DMS114 treated with DMSO at 0.1 percent for 48 hours (cell line): ENCODE results near the gene ZMYND8.

ENCODE experiments used
- DNase-seq: peaks from one replicate; lab custom pipeline; 2025; ENCODE audit not compliant: unreplicated experiment; lab: John Stamatoyannopoulos, UW

The ZMYND8 gene

GRCh38 chr20:47335251-47336128, 21.0 kb downstream of the ZMYND8 start:
- no peak for DNase-seq

- DNase-seq, result peak; percentile 32
These were observed 22.4 kb downstream of the ZMYND8 start for GRCh38 chr20:47334022-47334551.

DNA sequence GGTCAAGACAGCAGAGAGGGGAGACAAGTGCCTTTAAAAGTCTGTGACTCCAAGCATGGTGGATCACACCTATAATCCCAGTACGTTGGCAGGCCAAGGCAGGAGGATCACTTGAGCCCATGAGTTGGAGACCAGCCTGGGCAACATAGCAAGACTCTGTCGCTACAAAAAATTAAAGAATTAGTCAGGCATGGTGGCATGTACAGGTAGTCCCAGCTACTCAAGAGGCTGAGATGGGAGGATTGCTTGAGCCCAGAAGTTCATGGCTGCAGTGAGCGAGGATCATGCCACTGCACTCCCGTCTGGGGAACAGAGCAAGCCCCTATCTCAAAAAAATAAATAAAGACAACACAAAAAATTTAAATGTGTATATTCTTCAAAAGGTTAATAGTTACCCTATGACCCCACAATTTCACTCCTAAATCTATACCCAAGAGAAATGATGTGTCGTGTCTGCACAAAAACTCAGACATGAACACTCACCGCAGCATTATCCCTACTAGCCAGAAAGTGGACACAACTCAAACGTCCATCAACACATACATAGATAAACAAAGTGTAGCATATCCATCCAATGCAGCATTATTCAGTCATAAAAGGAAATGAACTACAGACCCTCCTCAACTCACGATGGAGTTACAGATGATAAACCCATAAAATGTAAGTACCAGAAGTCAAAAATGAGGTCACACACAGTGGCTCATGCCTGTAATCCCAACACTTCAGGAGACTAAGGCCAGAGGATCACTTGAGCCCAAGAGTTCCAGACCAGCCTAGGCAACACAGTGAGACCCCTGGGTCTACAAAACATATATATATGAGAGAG, 23.9 kb downstream of the ZMYND8 start:
- no peak for DNase-seq

- no peak for DNase-seq
These were observed 25.4 kb downstream of the ZMYND8 start for GRCh38 chr20:47330933-47331708.

GRCh38 chr20:47330071-47330470, 26.4 kb downstream of the ZMYND8 start:
- DNase-seq, result no peak

DNA sequence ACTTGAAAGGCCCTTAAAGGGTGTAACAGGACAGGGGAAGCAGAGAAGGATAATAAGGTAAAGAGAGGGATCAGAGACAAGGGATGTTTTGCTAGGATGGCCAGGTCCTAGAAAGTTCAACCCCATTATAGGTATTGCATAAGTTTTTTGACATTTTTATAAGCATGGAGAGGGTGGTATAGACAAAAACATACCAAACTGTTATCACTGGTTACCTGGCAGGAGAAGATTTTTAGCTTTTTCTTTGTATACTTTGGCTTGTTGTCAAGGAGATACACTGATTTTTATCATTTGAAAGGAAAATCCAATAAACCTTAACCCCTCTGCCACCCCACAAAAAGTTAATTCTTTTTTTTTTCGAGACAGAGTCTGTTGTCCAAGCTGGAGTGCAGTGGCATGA, 28.4 kb downstream of the ZMYND8 start:
- no peak for DNase-seq

DNA sequence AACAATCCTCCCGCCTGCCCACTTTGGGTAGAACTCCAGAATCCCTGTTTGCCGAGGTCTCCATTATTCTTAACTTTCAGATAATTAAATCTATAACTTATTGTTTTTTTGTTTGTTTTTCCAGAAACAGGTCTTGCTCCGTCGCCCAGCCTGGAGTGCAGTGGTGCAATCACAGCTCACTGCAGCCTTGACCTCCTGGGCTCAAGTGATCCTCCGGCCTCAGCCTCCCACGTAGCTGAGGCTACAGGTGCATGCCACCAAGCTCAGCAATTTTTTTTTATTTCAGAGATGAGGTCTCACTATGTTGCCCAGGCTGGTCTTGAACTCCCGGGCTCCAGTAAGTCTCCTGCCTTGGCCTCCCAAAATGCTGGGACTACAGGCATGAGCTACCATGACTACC, 28.8 kb downstream of the ZMYND8 start:
- DNase-seq, result no peak

GRCh38 chr20:47326658-47327268, 29.7 kb downstream of the ZMYND8 start:
- no peak for DNase-seq

DNA sequence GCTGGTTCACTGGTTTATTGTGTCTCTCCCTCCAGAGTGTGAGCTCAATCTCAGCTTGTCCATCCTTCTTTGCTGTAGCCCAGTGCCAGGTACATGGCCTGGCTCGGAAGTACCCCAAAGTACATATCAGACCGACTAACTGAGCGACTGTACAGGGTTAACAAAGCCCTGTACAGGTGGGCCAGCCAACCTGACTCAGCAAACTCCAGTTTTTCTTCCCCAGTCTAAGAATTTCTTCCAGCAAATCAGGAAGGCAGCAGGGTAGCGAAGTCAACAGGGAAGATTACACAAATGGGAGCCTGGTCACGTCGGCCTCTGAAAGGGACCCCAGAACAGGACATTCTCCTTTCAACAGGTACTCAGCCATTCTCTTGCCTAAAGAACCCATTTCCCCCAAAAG, 31.3 kb downstream of the ZMYND8 start:
- no peak for DNase-seq

- DNase-seq, result no peak
These were observed 35.3 kb downstream of the ZMYND8 start for GRCh38 chr20:47320990-47321805.

- no peak for DNase-seq
These were observed 36.8 kb downstream of the ZMYND8 start for GRCh38 chr20:47319517-47320252.

DNA sequence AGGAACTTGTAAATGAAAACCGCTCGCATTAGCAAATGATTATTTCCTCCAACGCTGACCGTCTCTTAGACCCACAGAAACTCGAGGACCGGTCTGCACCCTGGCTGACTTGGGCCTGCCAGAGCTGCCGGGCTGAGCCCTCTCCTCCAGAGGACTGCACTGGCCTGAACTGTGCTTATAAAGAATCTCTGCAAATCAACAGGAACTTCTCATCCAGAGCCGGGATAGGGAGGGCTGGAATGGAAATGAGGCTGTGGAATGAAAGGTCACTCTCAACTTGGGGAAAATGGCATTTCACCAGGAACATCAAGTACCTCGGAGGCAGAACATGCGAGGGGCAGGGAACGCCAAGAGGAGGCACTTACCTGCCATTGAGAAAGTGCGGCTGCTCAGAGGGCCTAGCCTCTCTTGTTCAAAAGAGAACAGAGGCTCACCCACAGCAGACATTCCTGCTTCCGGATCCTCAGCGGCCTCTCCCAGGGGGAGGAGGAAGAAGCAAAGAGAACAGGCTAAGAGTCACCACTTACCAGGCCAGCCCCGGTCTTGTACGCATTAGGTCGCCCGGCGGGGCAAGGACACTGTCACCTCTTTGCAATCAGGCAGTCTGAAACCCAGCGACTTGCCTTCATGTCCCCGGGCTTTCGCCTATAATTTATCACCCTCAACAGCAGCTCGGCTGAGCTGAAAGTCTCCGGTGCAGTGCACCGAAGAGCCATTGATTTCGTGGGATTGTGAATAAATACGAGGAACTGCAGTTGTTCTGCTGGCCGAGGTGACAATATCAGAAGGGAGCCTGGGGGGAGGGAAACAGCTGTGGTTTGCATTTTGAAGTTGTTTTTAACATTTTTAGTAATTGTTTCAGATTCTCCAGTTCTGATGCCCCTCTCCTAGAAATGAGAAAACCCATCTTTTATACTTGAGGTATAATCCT, 37.6 kb downstream of the ZMYND8 start:
- DNase-seq, result no peak

- DNase-seq, result no peak
These were observed 38.4 kb downstream of the ZMYND8 start for GRCh38 chr20:47318027-47318585.

- DNase-seq, result no peak
These were observed 39.2 kb downstream of the ZMYND8 start for GRCh38 chr20:47317127-47317895.

DNA sequence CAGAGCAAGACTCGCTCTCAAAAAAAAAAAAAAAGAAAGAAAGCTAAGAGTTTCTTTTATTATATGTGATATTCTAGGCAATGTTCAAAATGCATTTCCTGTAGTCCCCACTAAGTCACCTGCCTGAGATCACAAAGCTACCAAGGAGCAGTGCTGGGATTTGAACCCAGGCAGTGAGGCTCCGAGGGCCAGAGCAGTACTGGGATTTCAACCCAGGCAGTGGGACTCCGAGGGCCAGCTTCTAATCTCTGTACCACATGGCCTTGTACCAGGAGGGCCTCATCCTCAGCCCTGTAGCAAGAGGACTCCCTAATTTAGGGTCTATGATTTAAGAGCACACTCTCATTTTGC, 39.7 kb downstream of the ZMYND8 start:
- no peak for DNase-seq

GRCh38 chr20:47315339-47316056, 41.0 kb downstream of the ZMYND8 start:
- DNase-seq, result no peak
